Measurements from ENCODE around the gene LY86. TPM values are rescaled to one million over a fixed set of nuclear protein-coding genes. Genes with fewer than 3 reads are reported as not detected.

Gene LY86
- total RNA-seq, 1 experiment from 2014 or later: not detected

- peaks cover 19% of the 10 kb centered on the region for H3K4me1 Mint-ChIP-seq
- DNase-seq (ENCODE audit: low spot score) (peak; percentile 94), ATAC-seq (peak; percentile 90)
- ChIA-PET POLR2A (interaction anchor here (0.5 to 1.3 kb wide), 6 partner anchors 34 to 696 kb away, joined by 3 read pairs; partner anchors contain the start of gene LY86), CTCF (interaction anchor here (0.5 to 3.1 kb wide), 47 partner anchors 8 to 1511 kb away, joined by 3 to 28 read pairs (median 4); partner anchors contain the start of genes F13A1 and NRN1)
- peak overlapping the region; percentile 75 for H3K4me3 Mint-ChIP-seq
- peaks cover 8% of the 10 kb centered on the region for H3K9me3 Mint-ChIP-seq
- peaks cover 6% of the 10 kb centered on the region; the same call in 1 of the 2 replicates for H3K36me3 Mint-ChIP-seq
- peaks cover 28% of the 10 kb centered on the region for H3K27me3 Mint-ChIP-seq (ENCODE audit: low read depth)
- peak overlapping the region; percentile 67 for H3K27ac Mint-ChIP-seq
- no peak for TF ChIP-seq ERG (CRISPR knock-in tag; IDR thresholded peaks at IDR 0.05)
- no peak for TF ChIP-seq ZNF512 (CRISPR knock-in tag; IDR thresholded peaks at IDR 0.05; ENCODE audit: borderline replicate concordance)
- TF ChIP-seq ZNF425 (CRISPR knock-in tag; conservative IDR thresholded peaks at IDR 0.05): no peak
- TF ChIP-seq NR1H2 (CRISPR knock-in tag; IDR thresholded peaks at IDR 0.05): no peak
- TF ChIP-seq ZNF317 (CRISPR knock-in tag; IDR thresholded peaks at IDR 0.05; ENCODE audit: borderline replicate concordance, low read depth): no peak
- no peak for TF ChIP-seq ATF3 (CRISPR knock-in tag; conservative IDR thresholded peaks at IDR 0.05)
- TF ChIP-seq ARID4B (CRISPR knock-in tag; IDR thresholded peaks at IDR 0.05; ENCODE audit: borderline replicate concordance): no peak
- 0 out of 2 replicates have a peak, but pooled peaks have one; percentile 8 for TF ChIP-seq ETV6 (CRISPR knock-in tag; IDR thresholded peaks at IDR 0.05)
- TF ChIP-seq ATF1 (CRISPR knock-in tag; IDR thresholded peaks at IDR 0.05): no peak
- no peak for TF ChIP-seq NFYB (CRISPR knock-in tag; conservative IDR thresholded peaks at IDR 0.05; ENCODE audit: low read depth)
- TF ChIP-seq AFF4 (CRISPR knock-in tag; IDR thresholded peaks at IDR 0.05; ENCODE audit: borderline replicate concordance): no peak
- no peak for TF ChIP-seq E2F4 (CRISPR knock-in tag; IDR thresholded peaks at IDR 0.05; ENCODE audit: borderline replicate concordance, low read depth)
- no peak for TF ChIP-seq EMX1 (CRISPR knock-in tag; IDR thresholded peaks at IDR 0.05)
- TF ChIP-seq ZNF396 (CRISPR knock-in tag; IDR thresholded peaks at IDR 0.05; ENCODE audit: borderline replicate concordance): no peak
- no peak for TF ChIP-seq KAT7 (CRISPR knock-in tag; IDR thresholded peaks at IDR 0.05; ENCODE audit: borderline replicate concordance)
- TF ChIP-seq ZNF121 (CRISPR knock-in tag; IDR thresholded peaks at IDR 0.05): no peak
- peak; percentile 89 for TF ChIP-seq GABPB1 (CRISPR knock-in tag; IDR thresholded peaks at IDR 0.05)
- no peak for TF ChIP-seq ZNF138 (CRISPR knock-in tag; conservative IDR thresholded peaks at IDR 0.05)
- no peak for TF ChIP-seq NFE2L1 (CRISPR knock-in tag; IDR thresholded peaks at IDR 0.05)
- no peak for TF ChIP-seq MYBL2 (CRISPR knock-in tag; IDR thresholded peaks at IDR 0.05)
Measured at GRCh38 chr6:6547110-6547879, 41.2 kb upstream of the LY86 start.

All from WTC11 (cell line).